ENCODE data around the gene PACS1. TPM values are rescaled to one million over a fixed set of nuclear protein-coding genes. Genes with fewer than 3 reads are reported as not detected.

The PACS1 gene
- polyA plus RNA-seq, 1 donor, result 30.3 TPM

DNA sequence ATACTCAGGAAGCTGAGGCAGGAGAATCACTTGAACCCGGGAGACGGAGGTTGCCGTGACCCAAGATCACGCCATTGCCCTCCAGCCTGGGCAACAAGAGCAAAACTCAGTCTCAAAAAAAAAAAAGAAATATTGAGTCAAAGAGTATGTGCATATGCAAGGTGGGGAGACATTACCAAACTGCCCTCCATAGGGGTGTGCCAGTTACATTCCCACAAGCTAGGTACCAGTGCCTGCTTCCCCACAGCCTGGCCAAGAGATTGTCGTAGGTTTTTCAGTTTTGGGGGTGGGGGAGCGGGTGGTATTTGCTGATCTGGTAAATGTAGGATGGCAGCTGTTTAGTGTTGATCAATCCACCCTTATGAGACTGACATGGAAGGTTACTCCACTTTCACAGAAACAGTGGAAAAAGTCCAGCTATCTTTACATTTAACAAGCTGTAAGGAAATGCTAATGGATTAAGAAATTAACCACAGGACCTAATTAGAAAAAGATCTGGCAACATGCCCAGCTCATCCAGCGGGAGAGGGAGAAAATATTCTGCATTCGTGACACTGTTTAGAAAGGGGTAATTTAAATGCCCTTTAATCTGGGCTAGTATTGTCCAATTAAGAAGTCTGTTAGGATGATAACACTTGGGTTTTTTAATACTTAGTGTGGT lies 89.4 kb downstream of the PACS1 start:
- no CpG with 5 or more reads among the region's 8 CpGs for WGBS (ENCODE audit: insufficient coverage, low lambda C conversion rate)
- Histone ChIP-seq H3K36me3 (ENCODE audit: control insufficient read depth, insufficient read depth, low read length) (no peaks in the 10 kb centered on the region), H3K27ac (ENCODE audit: low read length) (no peak overlapping the region), H3K9me3 (ENCODE audit: control insufficient read depth, low read depth, low read length) (no peaks in the 10 kb centered on the region), H3K4me1 (ENCODE audit: control insufficient read depth, insufficient read depth, low read length) (no peaks in the 10 kb centered on the region), H3K4me3 (ENCODE audit: low read length) (no peak overlapping the region), H3K27me3 (ENCODE audit: control insufficient read depth, insufficient read depth, low read length) (no peaks in the 10 kb centered on the region)
- no peak for DNase-seq

DNA sequence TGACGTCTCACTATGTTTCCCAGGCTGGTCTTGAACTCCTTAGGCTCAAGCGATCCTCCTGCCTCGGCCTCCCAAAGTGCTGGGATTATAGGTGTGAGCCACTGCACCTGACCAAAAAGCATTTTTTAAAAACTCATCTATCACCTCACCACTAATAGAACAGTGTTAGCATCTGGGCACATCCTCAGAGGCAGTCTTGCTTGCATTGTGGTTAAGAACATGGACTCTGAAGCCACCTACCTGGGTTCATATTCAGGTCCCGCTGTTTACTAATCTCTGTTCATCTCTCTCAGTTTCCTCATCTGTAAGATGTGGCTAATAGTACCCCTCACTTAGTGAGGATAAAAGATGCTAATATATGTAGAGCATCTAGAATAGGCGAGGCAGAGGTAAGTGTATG lies 90.6 kb downstream of the PACS1 start:
- no peaks in the 10 kb centered on the region for H3K27me3 ChIP-seq (ENCODE audit: control insufficient read depth, insufficient read depth, low read length)
- H3K4me1 ChIP-seq (ENCODE audit: control insufficient read depth, insufficient read depth, low read length), result no peaks in the 10 kb centered on the region
- WGBS (ENCODE audit: insufficient coverage, low lambda C conversion rate), result no CpG with 5 or more reads among the region's 5 CpGs
- no peak for DNase-seq
- H3K4me3 ChIP-seq (ENCODE audit: low read length), result no peak overlapping the region
- H3K36me3 ChIP-seq (ENCODE audit: control insufficient read depth, insufficient read depth, low read length), result no peaks in the 10 kb centered on the region
- no peaks in the 10 kb centered on the region for H3K9me3 ChIP-seq (ENCODE audit: control insufficient read depth, low read depth, low read length)
- no peak overlapping the region for H3K27ac ChIP-seq (ENCODE audit: low read length)

DNA sequence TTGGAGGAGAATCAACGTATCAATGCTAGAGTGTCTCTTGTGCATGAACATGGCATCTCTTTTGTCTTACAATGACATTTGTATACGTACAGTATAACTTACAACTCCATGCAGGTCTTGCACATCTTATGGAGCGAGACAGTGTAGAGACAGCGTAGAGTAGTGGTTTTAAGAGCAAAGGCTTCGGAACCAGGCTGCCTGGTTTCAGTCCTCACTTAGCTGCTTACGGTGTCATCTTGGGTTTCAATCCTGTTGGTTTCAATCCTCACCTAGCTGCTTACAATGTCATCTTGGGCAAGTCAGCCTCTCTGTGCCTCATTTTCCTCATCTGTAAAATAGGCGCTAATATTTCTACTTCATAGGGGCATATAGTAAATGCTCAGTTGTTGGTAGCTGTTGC lies 98.2 kb downstream of the PACS1 start:
- WGBS (ENCODE audit: insufficient coverage, low lambda C conversion rate), result 100% methylated on average over 1 of the region's 7 CpGs
- Histone ChIP-seq H3K36me3 (ENCODE audit: control insufficient read depth, insufficient read depth, low read length) (no peaks in the 10 kb centered on the region), H3K27me3 (ENCODE audit: control insufficient read depth, insufficient read depth, low read length) (no peaks in the 10 kb centered on the region), H3K9me3 (ENCODE audit: control insufficient read depth, low read depth, low read length) (no peaks in the 10 kb centered on the region), H3K27ac (ENCODE audit: low read length) (no peak overlapping the region), H3K4me1 (ENCODE audit: control insufficient read depth, insufficient read depth, low read length) (no peaks in the 10 kb centered on the region), H3K4me3 (ENCODE audit: low read length) (no peak overlapping the region)
- no peak for DNase-seq

DNA sequence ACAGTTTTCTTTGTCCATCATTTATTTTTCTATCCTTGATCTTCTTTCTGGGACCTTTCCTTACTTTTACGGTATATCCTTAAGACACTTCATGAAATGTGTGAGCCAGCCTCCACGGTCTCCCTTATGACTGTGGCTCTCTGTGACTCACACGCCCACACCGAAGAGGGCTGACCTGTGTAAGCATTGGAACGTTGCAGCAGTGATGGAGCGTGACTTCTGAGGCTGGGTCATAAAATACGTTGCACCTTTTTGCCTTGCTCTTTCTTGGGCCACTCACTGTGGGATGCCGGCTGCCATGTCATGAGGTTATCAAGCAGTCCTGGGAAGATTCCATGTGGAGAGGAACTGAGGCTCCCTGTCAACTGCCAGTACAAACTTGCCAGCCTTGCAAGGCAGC lies 102.1 kb downstream of the PACS1 start:
- DNase-seq, result no peak
- Histone ChIP-seq H3K36me3 (ENCODE audit: control insufficient read depth, insufficient read depth, low read length) (no peaks in the 10 kb centered on the region), H3K4me1 (ENCODE audit: control insufficient read depth, insufficient read depth, low read length) (no peaks in the 10 kb centered on the region), H3K9me3 (ENCODE audit: control insufficient read depth, low read depth, low read length) (no peaks in the 10 kb centered on the region), H3K4me3 (ENCODE audit: low read length) (no peak overlapping the region), H3K27me3 (ENCODE audit: control insufficient read depth, insufficient read depth, low read length) (no peaks in the 10 kb centered on the region), H3K27ac (ENCODE audit: low read length) (no peak overlapping the region)
- 92% methylated on average over 2 of the region's 8 CpGs for WGBS (ENCODE audit: insufficient coverage, low lambda C conversion rate)

GRCh38 chr11:66176650-66177049 lies 106.6 kb downstream of the PACS1 start:
- Histone ChIP-seq H3K27ac (ENCODE audit: low read length) (no peak overlapping the region), H3K4me1 (ENCODE audit: control insufficient read depth, insufficient read depth, low read length) (no peaks in the 10 kb centered on the region), H3K9me3 (ENCODE audit: control insufficient read depth, low read depth, low read length) (no peaks in the 10 kb centered on the region), H3K36me3 (ENCODE audit: control insufficient read depth, insufficient read depth, low read length) (no peaks in the 10 kb centered on the region), H3K4me3 (ENCODE audit: low read length) (no peak overlapping the region), H3K27me3 (ENCODE audit: control insufficient read depth, insufficient read depth, low read length) (no peaks in the 10 kb centered on the region)
- DNase-seq, result no peak
- 93% methylated on average over 3 of the region's 7 CpGs for WGBS (ENCODE audit: insufficient coverage, low lambda C conversion rate)

GRCh38 chr11:66178183-66178582 lies 108.1 kb downstream of the PACS1 start:
- Histone ChIP-seq H3K9me3 (ENCODE audit: control insufficient read depth, low read depth, low read length) (no peaks in the 10 kb centered on the region), H3K36me3 (ENCODE audit: control insufficient read depth, insufficient read depth, low read length) (no peaks in the 10 kb centered on the region), H3K4me3 (ENCODE audit: low read length) (no peak overlapping the region), H3K27ac (ENCODE audit: low read length) (no peak overlapping the region), H3K27me3 (ENCODE audit: control insufficient read depth, insufficient read depth, low read length) (no peaks in the 10 kb centered on the region), H3K4me1 (ENCODE audit: control insufficient read depth, insufficient read depth, low read length) (no peaks in the 10 kb centered on the region)
- no peak for DNase-seq
- whole genome bisulfite sequencing (ENCODE audit: insufficient coverage, low lambda C conversion rate), result 100% methylated on average over 2 of the region's 2 CpGs

DNA sequence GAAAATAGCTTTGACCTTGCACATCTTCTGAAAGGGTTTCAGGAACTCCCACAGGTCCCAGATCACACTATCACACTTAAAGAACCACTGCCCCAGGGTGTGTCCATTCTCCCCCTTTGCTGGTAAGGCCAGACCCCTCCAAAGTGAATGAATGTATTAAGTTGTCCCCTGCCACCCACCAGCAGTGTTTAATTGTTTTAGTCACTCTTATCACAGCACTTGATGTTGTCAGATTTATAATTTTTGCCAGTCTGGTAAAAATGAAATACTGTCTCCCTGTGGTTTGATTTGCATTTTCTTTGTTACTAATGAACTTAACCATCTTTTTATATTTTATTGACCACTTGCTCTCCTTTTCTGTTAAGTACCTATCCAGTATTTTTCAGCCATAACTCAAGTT lies 108.8 kb downstream of the PACS1 start:
- H3K27me3 ChIP-seq (ENCODE audit: control insufficient read depth, insufficient read depth, low read length), result no peaks in the 10 kb centered on the region
- no peak overlapping the region for H3K27ac ChIP-seq (ENCODE audit: low read length)
- H3K36me3 ChIP-seq (ENCODE audit: control insufficient read depth, insufficient read depth, low read length), result no peaks in the 10 kb centered on the region
- no peak for DNase-seq
- H3K4me1 ChIP-seq (ENCODE audit: control insufficient read depth, insufficient read depth, low read length), result no peaks in the 10 kb centered on the region
- no peaks in the 10 kb centered on the region for H3K9me3 ChIP-seq (ENCODE audit: control insufficient read depth, low read depth, low read length)
- H3K4me3 ChIP-seq (ENCODE audit: low read length), result no peak overlapping the region

DNA sequence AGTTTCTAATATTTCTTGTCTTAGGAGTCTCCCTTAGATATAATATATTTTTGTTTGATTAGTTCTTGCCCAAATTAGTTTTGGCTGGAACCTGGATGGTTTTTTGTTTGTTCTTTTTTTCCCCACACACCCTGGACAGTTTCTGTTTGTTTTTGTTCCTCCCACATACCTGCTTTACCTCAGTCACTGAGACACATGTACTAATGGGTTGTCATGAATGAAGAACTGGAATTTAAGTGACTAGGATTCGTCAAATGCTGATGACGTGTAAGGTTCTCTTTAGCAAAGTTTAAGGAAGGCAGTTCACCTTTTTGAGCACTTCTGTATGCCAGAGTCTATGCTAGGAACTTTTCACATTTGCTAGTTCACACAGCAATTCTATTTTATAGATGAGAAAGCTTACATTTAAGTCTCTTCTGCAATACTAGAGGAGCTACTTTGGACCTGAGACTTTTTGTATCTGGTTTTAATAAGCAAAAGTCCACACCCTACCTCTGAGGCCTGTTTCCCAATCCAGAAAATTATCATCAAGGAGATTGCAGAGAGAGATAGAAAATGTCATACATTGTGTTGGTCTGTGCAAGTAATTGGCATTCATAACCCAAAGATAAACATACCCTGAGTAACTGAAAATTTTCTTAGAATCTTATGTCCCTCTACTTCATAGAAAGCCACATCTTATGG lies 111.7 kb downstream of the PACS1 start:
- Histone ChIP-seq H3K4me3 (ENCODE audit: low read length) (no peak overlapping the region), H3K27ac (ENCODE audit: low read length) (no peak overlapping the region), H3K27me3 (ENCODE audit: control insufficient read depth, insufficient read depth, low read length) (no peaks in the 10 kb centered on the region), H3K4me1 (ENCODE audit: control insufficient read depth, insufficient read depth, low read length) (no peaks in the 10 kb centered on the region), H3K9me3 (ENCODE audit: control insufficient read depth, low read depth, low read length) (no peaks in the 10 kb centered on the region), H3K36me3 (ENCODE audit: control insufficient read depth, insufficient read depth, low read length) (no peaks in the 10 kb centered on the region)
- DNase-seq, result no peak
- WGBS (ENCODE audit: insufficient coverage, low lambda C conversion rate), result 100% methylated on average over 1 of the region's 2 CpGs

DNA sequence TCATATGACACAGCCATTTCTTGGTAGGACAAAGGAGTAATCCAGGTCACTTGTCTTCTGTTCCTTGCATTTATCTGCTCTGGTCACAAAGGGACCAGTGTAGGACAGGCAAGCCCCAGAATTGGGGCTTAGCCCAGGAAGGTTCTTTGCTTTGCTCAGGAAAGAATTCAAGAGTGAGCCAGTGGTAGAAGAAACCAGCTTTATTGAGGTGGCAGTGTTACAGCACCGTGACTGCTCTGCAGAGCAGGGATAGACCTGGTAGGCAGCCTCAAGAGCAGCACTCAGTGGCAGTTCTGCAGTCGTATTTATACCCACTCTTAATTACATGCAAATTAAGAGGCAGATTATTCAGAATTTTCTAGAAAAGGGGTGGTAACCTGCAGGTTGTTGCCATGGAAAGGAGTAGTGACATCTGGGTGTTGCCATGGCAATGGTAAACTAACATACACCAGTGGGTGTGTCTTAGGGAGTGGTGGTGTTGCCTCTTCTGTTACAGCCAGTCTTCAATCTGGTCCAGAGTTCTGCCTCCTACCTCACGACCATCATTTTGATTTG lies 113.5 kb downstream of the PACS1 start:
- Histone ChIP-seq H3K4me3 (ENCODE audit: low read length) (no peak overlapping the region), H3K27me3 (ENCODE audit: control insufficient read depth, insufficient read depth, low read length) (no peaks in the 10 kb centered on the region), H3K27ac (ENCODE audit: low read length) (no peak overlapping the region), H3K4me1 (ENCODE audit: control insufficient read depth, insufficient read depth, low read length) (no peaks in the 10 kb centered on the region), H3K9me3 (ENCODE audit: control insufficient read depth, low read depth, low read length) (no peaks in the 10 kb centered on the region), H3K36me3 (ENCODE audit: control insufficient read depth, insufficient read depth, low read length) (no peaks in the 10 kb centered on the region)
- peak in 1 of 2 donors; percentile 2 for DNase-seq
- WGBS (ENCODE audit: insufficient coverage, low lambda C conversion rate), result no CpG with 5 or more reads among the region's 3 CpGs

DNA sequence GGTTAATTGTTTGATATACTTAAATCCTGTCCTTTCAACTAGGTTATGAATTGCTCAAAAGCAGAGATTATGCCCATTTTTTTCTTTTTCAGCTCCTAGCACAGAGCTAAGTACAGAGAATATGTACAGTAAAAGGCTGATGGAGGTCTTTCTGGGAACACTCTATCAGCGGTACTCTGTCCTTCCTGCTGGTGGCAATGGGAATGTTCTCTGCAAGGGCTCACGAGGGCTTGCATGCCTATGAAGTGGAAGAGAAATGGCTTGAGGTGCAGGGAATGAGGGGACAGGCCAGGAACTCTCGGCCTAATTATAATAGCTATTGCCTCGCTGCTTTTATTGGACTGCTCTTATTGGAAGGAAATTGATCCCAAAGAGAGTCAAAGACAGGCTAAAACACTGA lies 114.7 kb downstream of the PACS1 start:
- H3K9me3 ChIP-seq (ENCODE audit: control insufficient read depth, low read depth, low read length), result no peaks in the 10 kb centered on the region
- 100% methylated on average over 1 of the region's 4 CpGs for WGBS (ENCODE audit: insufficient coverage, low lambda C conversion rate)

GRCh38 chr11:66186470-66186869 lies 116.4 kb downstream of the PACS1 start:
- Histone ChIP-seq H3K36me3 (ENCODE audit: control insufficient read depth, insufficient read depth, low read length) (no peaks in the 10 kb centered on the region), H3K27me3 (ENCODE audit: control insufficient read depth, insufficient read depth, low read length) (no peaks in the 10 kb centered on the region), H3K9me3 (ENCODE audit: control insufficient read depth, low read depth, low read length) (no peaks in the 10 kb centered on the region), H3K4me3 (ENCODE audit: low read length) (no peak overlapping the region), H3K4me1 (ENCODE audit: control insufficient read depth, insufficient read depth, low read length) (no peaks in the 10 kb centered on the region), H3K27ac (ENCODE audit: low read length) (no peak overlapping the region)
- no CpG with 5 or more reads among the region's 6 CpGs for WGBS (ENCODE audit: insufficient coverage, low lambda C conversion rate)
- no peak for DNase-seq

More for the DNA sequence above, 114.7 kb downstream of the PACS1 start:
- Histone ChIP-seq H3K36me3 (ENCODE audit: control insufficient read depth, insufficient read depth, low read length) (no peaks in the 10 kb centered on the region), H3K27ac (ENCODE audit: low read length) (no peak overlapping the region), H3K4me3 (ENCODE audit: low read length) (no peak overlapping the region), H3K27me3 (ENCODE audit: control insufficient read depth, insufficient read depth, low read length) (no peaks in the 10 kb centered on the region), H3K4me1 (ENCODE audit: control insufficient read depth, insufficient read depth, low read length) (no peaks in the 10 kb centered on the region)
- no peak for DNase-seq
